T47D (cell line): ENCODE data around the gene HSPA1A.
A peak's percentile ranks its signal among the peaks of the same experiment; 100 is the strongest.

Source experiments
- DNase-seq, 2 experiments: peaks; one replicate each; pipeline versions ENCODE4 v3.0.0 to v3.0.0-alpha.2; 2011 to 2012; ENCODE audit warnings: low read depth in 1 of 2, low spot score in 1 of 2
- JUND ChIP-seq: IDR thresholded peaks from 2 replicates; pipeline ENCODE4 v1.6.1; 2012; ENCODE audit warnings: low read depth
- in situ Hi-C: cut with HindIII; loops from 2 replicates; pipeline ENCODE4 v1.10.0; 2016; ENCODE audit warnings: low sequenced_read_pairs, low pct_unique_long_range_greater_than_20kb

HSPA1A gene

GRCh38 chr6:31815025-31815838 lies at the start of gene HSPA1A, which contains the start of gene HSPA1L:
TSS of gene HSPA1A (plus strand) at chr6:31815543. CDS start at chr6:31815757, 214 bp downstream.
TSS of gene HSPA1L (minus strand) at chr6:31815283. CDS start at chr6:31811972, 3,311 bp downstream.
- TF ChIP-seq JUND = no peak; the same call in 1 of the 2 replicates
- peak; percentile 91 to 99 for DNase-seq
- in situ Hi-C loops = no loop called here

DNA sequence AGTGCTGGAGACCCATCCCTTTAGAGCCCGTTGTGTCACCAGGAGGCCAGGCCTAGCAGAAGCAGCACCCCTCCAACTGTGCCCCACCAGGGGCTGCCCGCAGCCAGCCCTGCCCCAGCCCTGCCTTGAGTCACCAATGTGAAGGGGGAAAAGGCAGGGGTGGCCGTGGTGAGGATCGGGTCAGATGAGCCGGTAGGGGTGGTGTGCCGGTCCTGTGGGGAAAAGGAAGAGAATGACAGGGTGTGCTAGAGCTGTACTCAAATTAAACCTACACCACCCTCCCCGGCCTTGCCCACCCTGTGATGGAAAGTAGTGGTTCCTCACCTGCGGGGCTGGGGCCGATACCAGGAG lies 49.8 kb upstream of the HSPA1A start:
- no peak for TF ChIP-seq JUND
- in situ Hi-C loops = no loop called here

DNA sequence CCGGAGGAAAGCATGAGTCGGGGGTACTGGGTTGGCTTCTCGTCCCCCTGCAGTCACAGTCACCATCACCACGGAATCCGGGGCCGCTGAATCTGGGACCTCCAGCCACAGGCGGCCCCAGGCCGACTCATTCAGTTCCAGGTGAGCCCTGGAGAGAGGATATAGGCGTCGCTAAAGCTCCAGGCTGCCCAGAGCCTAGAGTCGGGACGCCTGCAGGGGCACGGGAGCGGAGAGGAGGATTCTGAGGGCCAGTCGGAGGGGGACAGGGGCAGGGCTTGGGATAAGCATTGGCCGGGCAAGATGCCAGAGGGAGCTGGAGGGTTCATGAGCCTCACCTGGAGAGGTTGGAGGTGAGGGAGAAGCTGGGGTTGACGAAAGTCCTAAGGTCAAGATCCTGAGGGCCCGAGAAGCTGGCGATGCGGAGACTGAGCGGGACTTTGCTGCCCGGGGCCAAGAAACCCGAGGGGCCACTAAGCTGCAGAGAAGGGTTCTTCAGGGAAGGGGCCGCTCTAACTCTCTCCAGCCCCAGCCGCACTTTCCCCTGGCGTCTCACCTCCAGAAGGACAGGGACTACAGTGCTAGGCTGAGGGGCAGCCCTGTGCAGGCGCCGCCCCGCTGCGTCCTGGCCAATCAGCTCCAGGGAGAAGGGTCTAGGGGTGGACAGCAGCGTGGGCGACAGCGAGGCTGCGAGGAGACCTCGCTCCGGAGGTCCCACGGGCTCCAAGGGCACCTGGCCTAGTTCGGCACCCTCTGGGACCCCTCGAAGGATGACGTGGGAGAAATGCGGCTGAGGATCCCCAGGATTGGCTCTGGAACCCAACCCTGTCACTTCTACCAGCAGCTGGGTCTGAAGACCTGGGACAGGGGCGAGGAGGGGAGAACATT lies 49.2 kb upstream of the HSPA1A start:
- in situ Hi-C loops = no loop called here
- TF ChIP-seq JUND = no peak
- no peak for DNase-seq

More for the DNA sequence above, 49.8 kb upstream of the HSPA1A start:
- DNase-seq = no peak

GRCh38 chr6:31767096-31767645 lies 48.2 kb upstream of the HSPA1A start:
- in situ Hi-C loops = no loop called here
- DNase-seq = peak; percentile 46 to 52
- no peak for TF ChIP-seq JUND

DNA sequence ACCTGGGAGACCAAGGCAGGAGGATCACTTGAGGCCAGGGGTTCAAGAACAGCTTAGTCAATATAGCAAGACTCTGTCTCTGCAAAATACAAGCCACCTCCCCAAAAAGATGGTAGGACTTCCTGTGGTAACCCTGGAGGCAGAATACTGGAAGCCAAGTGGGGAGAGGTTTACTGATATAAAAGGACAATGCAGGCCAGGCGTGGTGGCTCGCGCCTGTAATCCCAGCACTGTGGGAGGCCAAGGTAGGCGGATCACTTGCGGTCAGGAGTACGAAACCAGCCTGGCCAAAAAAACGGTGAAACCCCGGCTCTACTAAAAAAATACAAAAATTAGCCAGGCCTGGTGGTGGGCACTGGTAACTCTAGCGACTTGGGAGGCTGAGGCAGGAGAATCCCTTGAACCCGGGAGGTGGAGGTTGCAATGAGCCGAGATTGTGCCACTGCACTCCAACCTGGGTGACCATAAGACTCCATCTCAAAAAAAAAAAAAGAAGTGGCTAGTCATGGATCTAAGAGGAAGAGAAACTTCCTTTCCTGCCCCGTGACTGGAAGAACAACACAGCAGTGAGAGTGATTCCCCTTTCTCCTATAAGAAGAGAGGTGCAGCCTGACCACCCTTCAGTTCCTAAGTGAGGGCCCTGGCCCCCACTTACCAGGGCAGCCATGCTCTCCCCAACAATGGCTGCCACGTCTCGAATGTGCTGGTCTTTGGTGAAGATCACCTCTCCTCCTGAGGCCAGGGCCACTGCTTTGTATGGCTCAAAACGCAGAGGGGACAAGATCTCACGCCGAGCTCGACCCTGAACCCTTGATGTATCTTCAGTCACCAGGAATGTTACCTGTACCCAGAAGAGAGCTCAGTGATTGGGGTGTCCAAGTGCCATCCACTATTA lies 46.7 kb upstream of the HSPA1A start:
- DNase-seq = no peak
- no peak for TF ChIP-seq JUND
- in situ Hi-C loops = no loop called here

- in situ Hi-C loops = no loop called here
- peak; percentile 85 to 89 for DNase-seq
- TF ChIP-seq JUND = no peak
These were observed 45.5 kb upstream of the HSPA1A start for GRCh38 chr6:31769684-31770371.

GRCh38 chr6:31770860-31771259 lies 44.5 kb upstream of the HSPA1A start:
- no peak for DNase-seq
- in situ Hi-C loops = no loop called here
- TF ChIP-seq JUND = no peak

DNA sequence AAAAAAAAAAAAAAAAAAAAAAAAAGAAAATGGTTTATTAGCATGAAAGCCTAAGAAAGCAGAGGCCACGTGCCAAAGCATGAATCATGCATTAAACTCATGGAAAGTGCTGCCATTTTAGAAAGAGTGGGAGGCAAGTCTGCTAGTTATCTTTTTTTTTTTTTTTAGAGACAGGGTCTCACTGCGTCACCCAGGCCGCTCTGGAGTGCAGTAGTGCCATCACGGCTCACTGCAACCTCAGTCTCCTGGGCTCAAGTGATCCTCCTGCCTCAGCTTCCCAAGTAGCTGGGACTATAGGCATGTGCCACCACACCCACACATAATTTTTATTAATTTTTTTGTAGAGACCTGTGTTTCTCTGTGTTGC lies 43.4 kb upstream of the HSPA1A start:
- in situ Hi-C loops = no loop called here
- DNase-seq = no peak
- no peak for TF ChIP-seq JUND

- in situ Hi-C loops = no loop called here
- peak; percentile 42 to 72 for DNase-seq
- no peak for TF ChIP-seq JUND
These were observed 40.2 kb upstream of the HSPA1A start for GRCh38 chr6:31775184-31775583.

GRCh38 chr6:31775633-31776484 lies 39.5 kb upstream of the HSPA1A start:
- in situ Hi-C loops = no loop called here
- TF ChIP-seq JUND = no peak
- DNase-seq = no peak
